ENCODE results near the gene TMEM120B.

TMEM120B gene

GRCh38 chr12:121823101-121823726 lies 110.7 kb downstream of the TMEM120B start:
- no peak for DNase-seq

- no peak for DNase-seq
Observed at GRCh38 chr12:121823727-121824115, 111.2 kb downstream of the TMEM120B start.

- DNase-seq = no peak
Observed at GRCh38 chr12:121825041-121825523, 112.5 kb downstream of the TMEM120B start.

- DNase-seq = no peak
Observed at GRCh38 chr12:121826318-121827150, 114.0 kb downstream of the TMEM120B start.

GRCh38 chr12:121827351-121828099 lies 115.0 kb downstream of the TMEM120B start:
- DNase-seq = no peak

- DNase-seq = no peak
Observed at GRCh38 chr12:121828306-121828705, 115.8 kb downstream of the TMEM120B start.

GRCh38 chr12:121828826-121829225 lies 116.3 kb downstream of the TMEM120B start:
- DNase-seq = no peak

- DNase-seq = no peak
Observed at GRCh38 chr12:121829250-121829918, 116.8 kb downstream of the TMEM120B start.

- DNase-seq = no peak
Observed at GRCh38 chr12:121830134-121830533, 117.6 kb downstream of the TMEM120B start.

GRCh38 chr12:121830588-121831265 lies 118.2 kb downstream of the TMEM120B start:
- DNase-seq = no peak

All from CD4-positive, alpha-beta T cell treated with Interleukin-4 for 4 hours (primary cell).